Dedifferentiated amniotic fluid mesenchymal stem cell (primary cell): ENCODE data around the gene KCNJ10.
"Not testable (repeated sequence)": the region's sequence is repeated elsewhere in the genome, so short reads cannot be mapped to it uniquely, and the experiment has no call there.

Experiments
- DNase-seq: peaks from one replicate; pipeline ENCODE4 v3.0.0-alpha.2; 2016; ENCODE audit errors: extremely low spot score

Gene KCNJ10

DNA sequence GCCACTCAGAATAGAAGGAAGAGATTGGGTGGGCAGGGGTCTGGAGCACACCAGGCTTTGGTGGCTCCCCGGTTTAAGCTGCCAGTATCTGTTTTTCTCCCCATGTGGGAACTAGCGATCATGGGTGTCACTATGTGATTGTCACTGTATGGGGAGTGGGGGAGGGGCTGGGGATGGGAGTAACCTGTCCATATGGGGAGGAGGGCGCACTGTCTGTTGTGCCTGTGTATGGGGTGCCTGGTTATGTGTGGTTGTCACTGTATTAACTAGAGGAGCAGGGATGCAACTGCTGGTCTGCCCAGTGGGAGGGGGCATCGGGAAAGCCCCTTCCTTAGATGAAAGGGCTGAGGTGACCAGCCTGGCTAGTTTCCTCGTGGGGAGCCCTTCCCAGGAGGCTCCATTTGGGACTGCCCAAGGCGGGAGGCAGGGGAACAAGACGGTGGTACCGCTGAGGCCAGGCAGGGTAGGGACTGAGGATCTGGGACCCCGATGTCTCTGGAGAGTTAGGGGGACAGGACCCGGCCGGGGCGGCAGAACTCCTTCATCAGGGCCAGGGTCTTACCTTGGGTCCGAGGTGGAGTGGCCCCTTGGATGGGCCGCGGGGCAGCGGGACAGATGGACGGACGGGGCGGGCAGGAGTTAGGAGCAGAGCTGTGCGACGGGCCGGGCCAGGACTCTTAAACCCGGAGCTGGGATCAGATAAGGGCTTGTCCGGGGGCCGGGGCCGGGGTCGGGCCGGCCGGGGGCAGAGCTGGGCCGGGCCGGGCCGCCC, at the start of gene KCNJ10:
TSS of gene KCNJ10 (minus strand) at position 701 of the 772 bp plus-strand sequence. CDS start 27,628 bp downstream, outside the sequence.
- no peak for DNase-seq

DNA sequence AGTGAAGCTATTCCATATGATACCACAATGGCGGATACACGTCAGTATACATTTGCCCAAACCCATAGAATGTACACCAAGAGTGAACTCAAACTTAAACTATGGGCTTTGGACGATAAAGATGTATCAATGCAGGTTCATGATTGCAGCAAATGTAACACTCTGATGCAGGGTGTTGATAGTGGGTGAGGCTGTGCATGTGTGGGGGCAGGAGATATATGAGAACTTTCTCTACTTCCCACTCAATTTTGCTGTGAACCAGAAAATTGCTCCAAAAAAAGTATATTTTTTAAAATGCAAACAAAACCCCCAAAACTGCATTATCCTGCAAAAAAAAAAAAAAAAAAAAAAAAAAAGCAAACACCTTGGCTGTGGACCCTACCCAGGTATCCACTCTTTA, 49.0 kb upstream of the KCNJ10 start:
- no peak for DNase-seq

DNA sequence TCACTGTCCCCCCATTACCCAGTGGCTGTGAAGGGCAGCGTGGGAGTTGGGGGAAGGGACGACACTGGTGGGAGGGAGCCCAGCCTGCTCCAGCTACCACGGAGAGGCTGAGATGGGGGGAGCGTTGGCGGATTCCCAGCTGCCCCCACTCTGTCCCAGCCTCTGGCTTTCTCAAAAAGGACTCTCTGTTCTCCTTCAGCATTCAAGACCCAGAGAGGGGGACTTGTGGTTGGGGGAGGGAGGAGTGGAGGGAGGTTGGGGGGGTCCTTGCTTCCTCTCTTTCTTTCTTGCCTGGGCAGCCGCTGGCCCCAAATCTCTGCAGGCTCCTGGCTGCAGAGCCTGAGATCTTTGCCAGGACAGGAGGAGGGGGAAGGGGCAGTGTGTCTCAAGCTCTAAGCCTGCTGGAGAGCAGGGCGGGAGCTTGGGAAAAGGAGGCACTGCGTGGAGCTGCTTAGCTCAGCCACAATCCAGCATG, 47.8 kb upstream of the KCNJ10 start:
- peak; percentile 36 for DNase-seq

DNA sequence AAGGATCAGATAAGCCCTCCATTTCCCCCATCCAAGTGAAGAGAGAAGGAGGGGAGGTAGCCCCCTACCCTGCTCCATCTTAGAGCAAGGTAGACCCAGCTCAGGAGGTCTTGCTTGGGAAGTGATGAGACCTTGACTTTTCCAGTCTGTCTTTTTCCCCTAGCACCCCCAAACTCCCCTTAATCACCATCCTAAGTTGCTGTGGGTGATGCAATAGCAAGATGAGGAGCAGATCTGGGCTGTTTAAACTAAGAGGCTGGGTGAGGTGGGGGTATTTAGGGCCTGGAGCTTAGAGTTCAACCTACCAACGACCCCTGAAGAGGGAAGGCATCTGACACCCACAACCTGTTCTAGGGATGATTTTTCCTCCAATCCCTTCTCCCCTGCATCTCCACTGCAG, 47.3 kb upstream of the KCNJ10 start:
- no peak for DNase-seq

DNA sequence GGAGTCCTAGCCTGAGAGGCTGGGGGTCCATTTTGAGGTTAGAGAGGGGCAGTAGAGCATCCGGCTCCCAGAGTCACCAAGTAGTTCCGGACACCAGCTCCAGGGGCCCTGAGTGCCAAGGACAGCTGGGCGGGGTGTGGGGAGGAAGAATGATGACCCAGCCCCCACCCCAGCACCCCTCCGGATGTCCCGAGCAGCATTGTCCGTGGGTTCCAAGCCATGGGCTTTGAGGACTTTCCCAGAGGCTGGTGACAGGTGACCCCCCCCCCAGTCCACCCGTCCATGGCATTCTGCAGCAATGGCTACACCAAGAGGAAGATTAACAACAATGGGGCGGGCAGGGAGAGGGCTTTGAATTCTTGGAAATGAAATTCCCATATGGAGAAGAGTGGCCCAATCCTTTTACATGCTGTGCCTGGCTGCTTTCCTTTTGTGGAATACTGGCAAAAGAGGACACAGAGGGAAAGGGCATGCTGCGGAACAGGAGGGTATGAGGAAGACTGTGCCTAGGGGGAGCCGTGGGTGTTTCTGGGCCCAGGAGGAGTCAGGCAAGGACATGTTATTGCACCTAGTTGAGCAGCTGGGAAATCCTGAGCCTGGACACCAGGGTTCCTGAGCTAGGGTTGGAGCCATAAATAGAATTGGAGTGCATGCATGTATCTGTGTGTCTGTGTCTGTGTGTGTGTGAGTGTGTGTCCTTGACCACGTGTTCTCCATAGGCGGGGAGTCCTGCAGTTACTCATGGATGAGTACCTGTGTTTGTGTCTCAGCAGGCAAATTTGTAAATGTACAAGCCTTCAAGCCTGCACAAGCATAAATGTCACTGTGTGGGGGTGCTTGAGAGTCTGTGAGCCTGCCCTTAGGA, 46.6 kb upstream of the KCNJ10 start:
- DNase-seq, result no peak

DNA sequence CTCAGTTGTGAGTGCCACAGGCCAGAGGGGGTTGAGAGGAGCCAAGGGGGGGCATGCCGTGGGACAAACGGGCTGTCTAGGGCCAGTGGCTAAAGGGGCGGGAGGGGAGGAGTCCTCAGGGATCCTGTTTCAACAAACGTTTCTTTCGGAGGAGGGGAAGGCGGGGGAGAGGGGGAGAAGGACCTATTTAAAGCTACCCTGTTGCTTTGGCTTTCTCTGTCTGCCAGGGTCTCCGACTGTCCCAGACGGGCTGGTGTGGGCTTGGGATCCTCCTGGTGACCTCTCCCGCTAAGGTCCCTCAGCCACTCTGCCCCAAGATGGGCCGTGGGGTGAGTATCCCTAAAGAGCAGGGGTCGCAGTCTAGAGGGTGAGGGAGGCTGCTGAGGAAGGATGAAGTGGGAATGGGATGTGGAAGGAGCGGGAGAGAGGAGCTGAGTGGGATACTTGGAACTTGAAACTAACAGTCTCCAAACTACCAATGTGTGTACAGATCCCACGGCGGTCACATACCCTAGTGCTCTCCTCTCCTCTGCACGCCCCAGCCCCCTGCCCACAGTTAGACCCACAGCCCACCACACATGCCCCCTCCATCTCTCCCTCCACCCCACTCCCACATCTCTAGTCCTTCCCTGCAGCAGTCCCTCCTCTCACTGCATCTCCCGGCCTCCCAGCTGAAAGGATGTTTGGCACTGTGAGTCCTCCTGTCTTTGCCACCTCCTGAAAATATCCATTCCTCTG, 45.8 kb upstream of the KCNJ10 start, which contains the start of gene ATP1A2:
TSS of gene ATP1A2 (plus strand) at position 215 of the 738 bp plus-strand sequence. CDS start at position 318, 103 bp downstream.
- no peak for DNase-seq

DNA sequence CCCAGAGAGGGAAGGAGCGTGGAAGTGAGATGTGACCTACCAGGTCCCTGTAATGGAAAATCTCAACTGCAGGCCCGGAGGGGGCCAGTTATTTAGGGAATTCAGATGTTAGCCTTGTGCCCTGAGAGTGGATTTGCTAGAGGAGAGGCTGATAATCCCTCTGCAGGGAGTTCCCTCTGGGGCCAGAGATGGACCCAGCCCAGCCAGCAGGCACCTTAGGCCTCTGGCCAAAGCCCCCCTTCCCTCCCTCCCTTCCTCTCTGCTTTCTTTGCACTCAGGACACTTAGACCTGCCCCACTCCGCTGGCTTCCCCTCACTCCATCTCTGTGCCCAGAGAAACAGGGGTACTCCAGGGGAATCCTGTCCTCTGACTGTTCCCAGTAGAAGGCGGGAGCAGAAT, 44.1 kb upstream of the KCNJ10 start:
- no peak for DNase-seq

DNA sequence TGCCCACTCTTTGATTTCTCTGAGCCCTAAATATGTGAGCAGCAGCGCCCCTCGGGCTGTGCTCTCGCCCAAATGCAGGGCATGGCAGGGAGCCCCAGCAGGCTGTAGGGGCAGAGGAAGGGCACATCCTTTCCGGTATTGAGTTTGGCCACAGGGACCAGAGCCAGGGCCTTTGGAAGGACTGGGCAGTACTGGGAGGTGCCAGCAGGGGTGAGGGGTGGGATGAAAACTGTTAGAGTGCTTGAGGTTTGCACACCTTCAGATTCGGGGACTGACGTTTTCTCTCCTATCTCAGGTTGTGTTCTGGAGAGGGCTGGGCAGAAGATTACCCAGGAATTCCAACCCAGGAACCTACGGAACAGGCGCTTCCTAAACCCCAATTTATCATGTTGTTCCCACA, 43.4 kb upstream of the KCNJ10 start:
- no peak for DNase-seq

DNA sequence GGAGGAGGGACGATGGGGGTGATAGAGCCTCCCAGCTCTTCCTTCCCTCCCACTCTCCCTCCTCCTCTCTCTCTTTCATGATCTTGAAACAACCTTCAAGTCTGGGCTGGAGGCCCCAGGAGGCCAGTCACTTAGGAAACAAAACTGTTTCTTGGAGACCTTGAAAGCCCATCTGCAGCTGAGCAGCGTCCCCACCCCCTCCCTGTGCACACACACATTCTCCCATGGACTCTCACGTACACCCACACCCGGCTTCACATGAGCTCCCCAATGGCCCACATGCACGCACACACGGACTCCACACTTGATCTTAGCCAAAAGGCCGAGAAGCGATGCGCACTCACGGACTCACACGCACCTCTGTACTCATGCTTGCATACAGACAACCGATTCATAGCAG, 42.4 kb upstream of the KCNJ10 start:
- no peak for DNase-seq

DNA sequence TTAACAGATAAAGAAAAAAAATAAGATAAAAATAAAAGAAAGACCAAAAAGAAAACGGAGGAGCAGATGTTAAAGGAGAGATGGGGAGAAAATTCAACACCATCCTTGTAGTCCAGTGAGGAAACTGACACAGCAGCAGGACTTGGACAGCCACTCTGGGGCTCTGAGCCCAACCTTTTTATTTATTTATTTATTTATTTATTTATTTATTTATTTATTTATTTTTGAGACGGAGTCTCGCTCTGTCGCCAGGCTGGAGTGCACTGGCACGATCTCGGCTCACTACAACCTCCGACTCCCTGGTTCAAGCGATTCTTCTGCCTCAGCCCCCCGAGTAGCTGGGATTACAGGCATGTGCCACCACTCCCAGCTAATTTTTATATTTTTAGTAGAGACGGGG, 41.5 kb upstream of the KCNJ10 start:
- DNase-seq, result not testable (repeated sequence)

DNA sequence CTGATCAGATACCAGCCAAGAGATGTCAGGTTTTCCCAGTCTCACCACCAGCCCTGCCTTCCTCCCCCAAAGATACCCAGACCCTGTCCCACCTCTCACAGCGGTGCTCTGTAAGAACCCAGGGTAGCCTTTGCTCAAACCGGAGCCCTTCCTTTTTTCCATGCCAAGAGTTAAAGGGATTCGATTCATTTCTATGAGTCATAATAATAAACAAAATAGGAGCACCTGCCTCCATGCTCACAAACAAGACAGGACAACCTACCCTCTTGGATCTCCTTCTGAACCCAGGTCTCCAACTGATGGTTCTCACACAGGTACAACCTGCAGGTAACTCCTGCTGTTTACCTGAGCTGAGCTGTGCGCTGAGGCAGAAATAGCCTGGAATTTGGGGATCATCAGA, 39.7 kb upstream of the KCNJ10 start:
- DNase-seq, result no peak

DNA sequence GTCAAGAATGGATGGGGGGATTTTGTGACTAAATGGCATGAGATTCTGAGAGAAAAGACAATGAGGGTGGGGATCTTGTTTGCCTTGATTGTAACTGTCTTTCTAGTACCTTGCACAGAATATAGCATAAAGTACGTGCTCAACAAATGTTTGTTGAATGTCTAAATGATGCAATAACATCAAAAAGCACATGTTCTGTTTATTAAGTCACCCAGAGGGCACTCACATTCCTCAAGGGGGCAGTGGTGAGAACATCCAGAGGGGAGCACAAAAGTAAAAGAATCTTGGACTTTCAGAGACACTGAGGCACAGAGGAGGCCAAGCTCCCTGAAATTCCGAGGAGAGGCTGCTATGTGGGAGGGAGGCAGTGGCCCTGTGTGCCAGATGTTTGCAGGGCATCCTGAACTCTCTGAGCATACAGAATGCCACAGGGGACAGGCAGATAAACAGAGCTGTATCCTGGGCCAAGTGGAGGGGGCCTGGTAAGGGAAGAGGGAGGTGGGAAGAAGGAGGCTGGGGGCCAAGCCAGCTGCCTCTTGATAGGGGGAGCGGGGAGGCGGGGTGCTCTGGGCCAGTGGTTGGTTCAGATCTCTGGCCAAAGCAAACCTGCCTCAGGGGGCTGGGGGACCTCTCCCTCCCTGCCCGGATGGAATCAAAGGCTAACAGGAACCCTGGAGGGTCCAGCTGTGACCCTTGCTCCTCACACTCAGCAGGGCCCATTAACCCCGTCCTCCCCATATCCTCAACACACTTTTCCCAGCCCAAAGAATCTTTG, 39.1 kb upstream of the KCNJ10 start:
- DNase-seq, result peak; percentile 75

DNA sequence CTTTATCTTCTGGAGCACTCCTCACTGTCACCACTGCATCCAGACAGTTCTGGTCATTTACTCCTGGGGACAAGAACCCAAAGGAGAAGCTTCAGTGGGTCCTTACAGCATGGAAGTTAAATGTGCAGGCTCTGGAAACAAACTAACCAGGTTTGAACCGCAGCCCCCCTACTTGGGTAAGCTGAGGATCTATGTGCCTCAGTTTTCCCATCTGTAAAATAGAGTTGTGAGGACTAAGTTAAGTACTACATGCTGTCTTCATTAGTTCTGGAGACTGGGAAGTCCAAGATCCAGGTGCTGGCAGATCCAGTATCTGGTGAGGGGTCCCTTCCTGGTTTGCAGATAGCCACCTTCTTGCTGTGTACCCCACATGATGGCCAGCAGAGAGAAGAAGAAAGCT, 37.6 kb upstream of the KCNJ10 start:
- DNase-seq, result no peak

DNA sequence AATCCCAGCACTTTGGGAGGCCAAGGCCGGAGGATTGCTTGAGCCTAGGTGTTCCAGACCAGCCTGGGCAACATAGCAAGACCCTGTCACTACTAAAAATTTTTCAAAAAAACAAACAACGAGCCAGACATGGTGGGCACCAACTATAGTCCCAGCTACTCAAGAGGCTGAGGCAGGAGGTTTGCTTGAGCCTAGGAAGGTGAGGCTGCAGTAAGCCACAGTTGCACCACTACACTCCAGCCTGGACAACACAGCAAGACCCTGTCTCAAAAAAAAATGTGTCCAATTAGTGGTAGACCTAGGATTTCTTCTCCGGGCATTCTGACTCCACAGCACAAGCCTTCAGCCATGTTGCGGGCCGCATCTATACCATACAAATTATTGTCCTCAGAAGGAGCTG, 35.2 kb upstream of the KCNJ10 start:
- DNase-seq, result no peak

DNA sequence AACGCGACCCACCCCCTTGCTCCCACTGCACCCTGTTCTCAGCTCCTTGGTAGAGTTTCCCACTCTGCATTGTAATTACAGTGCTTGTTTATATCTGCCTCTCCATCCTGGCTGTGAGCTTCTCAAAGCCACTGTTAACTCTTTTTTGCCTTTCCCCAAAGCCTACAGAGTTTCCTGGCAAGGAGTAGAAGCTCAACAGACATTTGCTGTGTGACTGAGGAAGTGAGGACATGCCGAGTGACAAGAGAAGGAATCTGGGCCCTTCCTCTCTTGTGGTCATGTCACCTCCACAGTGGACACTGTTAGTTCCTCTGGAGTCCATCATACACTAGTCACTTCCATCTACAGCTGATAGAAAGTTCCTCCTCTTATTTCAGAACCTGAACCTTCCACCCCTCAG, 34.5 kb upstream of the KCNJ10 start:
- DNase-seq, result no peak

DNA sequence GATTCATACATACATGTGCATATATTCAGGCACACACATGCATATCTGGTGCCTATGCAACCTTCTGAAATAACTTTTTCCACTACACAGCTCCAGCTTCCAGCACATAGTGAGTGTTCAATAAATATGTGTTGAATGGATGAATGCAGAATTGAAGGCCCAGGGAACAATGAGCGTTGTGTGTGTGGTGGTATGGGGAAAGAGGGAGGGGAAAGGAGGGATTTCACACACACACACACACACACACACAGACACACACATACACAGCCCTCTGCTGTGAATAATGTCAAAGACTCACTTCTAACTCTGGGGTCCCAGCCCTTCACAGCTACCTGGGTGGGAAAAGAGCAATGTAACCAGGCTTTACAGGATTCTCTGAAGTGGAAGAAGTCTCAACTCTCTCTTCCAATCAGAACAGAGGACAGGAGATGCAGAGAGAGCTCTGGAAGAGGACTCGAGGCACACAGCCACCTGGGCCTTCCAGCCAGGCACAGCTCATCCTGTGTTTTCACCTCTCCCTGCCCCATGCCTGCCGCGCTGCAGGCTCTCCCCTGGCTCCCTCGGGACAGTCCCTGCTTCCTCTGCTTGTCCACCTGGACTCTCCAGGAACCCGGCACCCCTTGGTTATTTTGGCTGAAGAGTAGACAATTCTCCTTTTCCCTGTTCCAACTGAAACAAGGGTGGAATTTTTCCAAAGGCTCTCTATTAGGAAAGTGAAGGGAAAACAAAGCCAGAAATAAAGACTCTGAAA, 33.9 kb upstream of the KCNJ10 start:
- DNase-seq, result no peak

DNA sequence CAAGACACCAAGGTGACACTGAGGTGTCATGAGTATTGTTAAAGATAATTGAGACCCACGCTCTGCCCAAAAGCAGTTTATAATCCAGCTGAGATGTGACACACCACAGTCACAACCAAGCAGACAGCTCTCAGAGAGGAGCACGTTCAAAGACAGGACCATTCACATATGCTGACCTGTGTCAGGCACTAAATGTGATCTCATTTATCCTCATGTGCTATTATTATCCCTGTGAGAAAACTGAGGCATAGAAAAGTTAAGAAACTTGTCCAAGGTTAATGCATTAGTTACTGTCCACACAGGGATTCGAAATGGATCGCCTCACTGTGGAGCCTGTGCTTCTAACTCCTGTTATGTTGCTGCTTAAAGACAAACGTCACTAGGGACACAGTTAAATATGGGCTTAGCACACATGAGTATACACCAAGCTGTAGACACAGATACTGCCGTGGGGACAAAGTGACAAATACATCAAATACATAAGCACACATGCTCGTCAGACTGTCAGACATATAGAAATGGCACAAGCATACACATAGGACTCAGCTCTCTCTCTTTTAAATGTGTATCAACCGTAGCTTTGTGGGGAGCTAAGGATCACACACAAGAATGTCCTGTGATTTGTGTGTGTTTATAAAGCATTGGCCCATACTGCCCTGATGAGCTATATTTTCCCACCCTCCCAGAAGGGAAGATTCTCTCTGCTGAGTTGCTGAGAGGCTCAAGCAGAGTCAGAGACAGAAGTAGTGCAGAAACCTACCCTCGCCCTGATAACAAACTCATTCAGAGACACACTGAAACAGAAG, 32.0 kb upstream of the KCNJ10 start:
- DNase-seq, result no peak

DNA sequence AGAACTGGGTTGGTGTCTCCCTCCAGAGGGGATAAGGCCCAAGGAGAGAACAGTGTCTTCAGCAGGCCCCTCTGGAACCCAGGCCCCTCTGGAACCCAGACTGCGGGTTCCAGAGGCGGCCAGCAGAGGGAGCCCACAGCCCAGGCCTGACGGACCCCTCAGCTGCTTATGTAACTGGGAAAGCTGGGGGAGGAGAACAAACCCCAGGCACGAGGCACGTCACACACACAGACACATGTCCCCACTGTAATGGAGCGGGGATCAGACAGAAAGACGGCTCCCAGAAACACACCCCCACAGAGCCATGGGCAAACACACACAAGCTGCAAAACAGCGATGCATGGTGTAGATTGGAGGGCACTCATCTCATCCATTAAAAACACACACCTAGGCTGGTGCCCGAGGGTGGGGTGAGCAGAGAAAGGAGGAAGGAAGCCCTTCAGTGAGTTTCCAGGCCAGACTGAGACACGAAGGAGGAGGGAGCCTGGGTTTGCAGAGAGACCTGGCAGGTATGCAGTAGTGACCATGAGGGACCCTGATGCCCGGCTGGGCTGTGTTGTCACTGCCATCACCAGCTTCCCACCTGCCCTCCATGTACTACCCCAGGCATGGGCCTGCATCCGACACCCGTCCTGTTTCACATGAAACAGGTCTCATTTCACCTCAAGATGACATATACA, 31.2 kb upstream of the KCNJ10 start:
- DNase-seq, result peak; percentile 78

DNA sequence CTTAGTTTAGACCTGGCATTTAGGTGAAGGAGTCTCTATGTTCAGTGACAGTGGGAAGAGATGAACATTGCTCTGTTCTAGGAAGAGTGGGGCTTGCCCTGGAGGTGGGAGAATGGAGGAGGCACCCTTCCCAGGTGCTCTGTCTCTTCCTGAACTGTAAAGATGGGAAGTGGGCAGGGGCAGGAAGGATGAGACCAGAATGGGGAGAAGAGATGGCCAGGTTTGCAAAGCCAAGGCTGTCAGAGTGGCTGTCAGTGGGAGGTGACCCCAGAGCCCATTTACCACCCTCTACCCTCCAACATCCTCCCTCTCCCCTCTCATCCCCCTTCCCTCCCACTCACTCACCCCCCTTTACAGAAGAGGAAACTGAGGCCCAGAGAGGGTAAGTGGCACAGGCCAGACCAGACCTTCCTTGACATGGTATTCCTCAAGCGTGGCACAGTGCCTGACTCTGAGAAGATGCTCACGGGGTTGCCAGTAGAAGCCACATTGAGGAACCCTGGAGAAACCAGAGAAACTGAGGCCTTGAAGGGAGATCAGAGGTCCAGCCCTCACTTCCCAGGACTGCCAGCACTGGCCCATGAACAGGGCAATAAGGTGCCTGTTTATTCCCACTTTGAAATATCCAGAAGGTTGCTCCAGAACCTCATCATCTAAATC, 29.9 kb upstream of the KCNJ10 start:
- no peak for DNase-seq
